ENCODE data around the gene MUC3A.
"Not testable (repeated sequence)": the region's sequence is repeated elsewhere in the genome, so short reads cannot be mapped to it uniquely, and the experiment has no call there.

The MUC3A gene

GRCh38 chr7:100972002-100972347 is 22.6 kb downstream of the MUC3A start:
- TF ChIP-seq, protein P1, sequence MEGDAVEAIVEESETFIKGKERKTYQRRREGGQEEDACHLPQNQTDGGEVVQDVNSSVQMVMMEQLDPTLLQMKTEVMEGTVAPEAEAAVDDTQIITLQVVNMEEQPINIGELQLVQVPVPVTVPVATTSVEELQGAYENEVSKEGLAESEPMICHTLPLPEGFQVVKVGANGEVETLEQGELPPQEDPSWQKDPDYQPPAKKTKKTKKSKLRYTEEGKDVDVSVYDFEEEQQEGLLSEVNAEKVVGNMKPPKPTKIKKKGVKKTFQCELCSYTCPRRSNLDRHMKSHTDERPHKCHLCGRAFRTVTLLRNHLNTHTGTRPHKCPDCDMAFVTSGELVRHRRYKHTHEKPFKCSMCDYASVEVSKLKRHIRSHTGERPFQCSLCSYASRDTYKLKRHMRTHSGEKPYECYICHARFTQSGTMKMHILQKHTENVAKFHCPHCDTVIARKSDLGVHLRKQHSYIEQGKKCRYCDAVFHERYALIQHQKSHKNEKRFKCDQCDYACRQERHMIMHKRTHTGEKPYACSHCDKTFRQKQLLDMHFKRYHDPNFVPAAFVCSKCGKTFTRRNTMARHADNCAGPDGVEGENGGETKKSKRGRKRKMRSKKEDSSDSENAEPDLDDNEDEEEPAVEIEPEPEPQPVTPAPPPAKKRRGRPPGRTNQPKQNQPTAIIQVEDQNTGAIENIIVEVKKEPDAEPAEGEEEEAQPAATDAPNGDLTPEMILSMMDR (IDR thresholded peaks at IDR 0.05; ENCODE audit: low read depth, low read length) = no peak
- TF ChIP-seq MYC (IDR thresholded peaks at IDR 0.05; ENCODE audit: low read depth, low read length) (no peak), POLR2A (IDR thresholded peaks at IDR 0.05; ENCODE audit: extremely low read depth, insufficient read length) (no peak), MAX (IDR thresholded peaks at IDR 0.05; ENCODE audit: low read depth, low read length) (no peak)
- DNase-seq (ENCODE audit: low read depth) = no peak
- H3K4me3 ChIP-seq (ENCODE audit: low read depth, low read length) = no peak overlapping the region

GRCh38 chr7:100974021-100974420 is 24.7 kb downstream of the MUC3A start:
- TF ChIP-seq MYC (IDR thresholded peaks at IDR 0.05; ENCODE audit: low read depth, low read length) (no peak), POLR2A (IDR thresholded peaks at IDR 0.05; ENCODE audit: extremely low read depth, insufficient read length) (no peak), MAX (IDR thresholded peaks at IDR 0.05; ENCODE audit: low read depth, low read length) (no peak)
- TF ChIP-seq, protein P1 (IDR thresholded peaks at IDR 0.05; ENCODE audit: low read depth, low read length) = no peak
- no peak for DNase-seq (ENCODE audit: low read depth)

GRCh38 chr7:100975371-100975821 is 26.1 kb downstream of the MUC3A start:
- no peak overlapping the region for H3K4me3 ChIP-seq (ENCODE audit: low read depth, low read length)
- no peak for TF ChIP-seq MAX (IDR thresholded peaks at IDR 0.05; ENCODE audit: low read depth, low read length)
- no peak for TF ChIP-seq POLR2A (IDR thresholded peaks at IDR 0.05; ENCODE audit: extremely low read depth, insufficient read length)
- no peak for TF ChIP-seq MYC (IDR thresholded peaks at IDR 0.05; ENCODE audit: low read depth, low read length)
- TF ChIP-seq, protein P1 (IDR thresholded peaks at IDR 0.05; ENCODE audit: low read depth, low read length) = no peak
- DNase-seq (ENCODE audit: low read depth) = no peak

More at GRCh38 chr7:100974021-100974420, 24.7 kb downstream of the MUC3A start:
- H3K4me3 ChIP-seq (ENCODE audit: low read depth, low read length) = no peak overlapping the region

DNA sequence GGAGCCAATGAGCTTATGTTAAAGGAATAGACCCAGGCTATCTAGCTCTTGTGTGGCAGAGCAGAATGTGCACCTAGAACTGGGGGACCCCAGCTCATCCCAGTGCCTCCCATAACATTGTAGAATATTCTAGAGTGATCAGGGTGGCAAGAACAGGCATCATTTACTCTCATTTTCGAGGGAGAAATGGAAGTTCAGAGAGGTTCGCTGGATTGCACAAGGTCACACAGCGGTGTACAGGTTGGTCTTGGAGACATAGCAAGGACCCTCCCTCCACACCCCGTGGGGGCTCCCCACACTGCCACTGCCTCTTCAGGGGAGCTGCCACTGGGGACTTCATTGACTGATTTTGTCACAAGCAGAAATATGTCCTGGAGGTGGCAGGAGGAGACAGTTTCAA is 29.0 kb downstream of the MUC3A start:
- DNase-seq (ENCODE audit: low read depth) = no peak
- TF ChIP-seq POLR2A (IDR thresholded peaks at IDR 0.05; ENCODE audit: extremely low read depth, insufficient read length) = no peak
- TF ChIP-seq, protein P1 (IDR thresholded peaks at IDR 0.05; ENCODE audit: low read depth, low read length) = no peak
- TF ChIP-seq MAX (IDR thresholded peaks at IDR 0.05; ENCODE audit: low read depth, low read length) = no peak
- no peak for TF ChIP-seq MYC (IDR thresholded peaks at IDR 0.05; ENCODE audit: low read depth, low read length)
- no peak overlapping the region for H3K4me3 ChIP-seq (ENCODE audit: low read depth, low read length)

DNA sequence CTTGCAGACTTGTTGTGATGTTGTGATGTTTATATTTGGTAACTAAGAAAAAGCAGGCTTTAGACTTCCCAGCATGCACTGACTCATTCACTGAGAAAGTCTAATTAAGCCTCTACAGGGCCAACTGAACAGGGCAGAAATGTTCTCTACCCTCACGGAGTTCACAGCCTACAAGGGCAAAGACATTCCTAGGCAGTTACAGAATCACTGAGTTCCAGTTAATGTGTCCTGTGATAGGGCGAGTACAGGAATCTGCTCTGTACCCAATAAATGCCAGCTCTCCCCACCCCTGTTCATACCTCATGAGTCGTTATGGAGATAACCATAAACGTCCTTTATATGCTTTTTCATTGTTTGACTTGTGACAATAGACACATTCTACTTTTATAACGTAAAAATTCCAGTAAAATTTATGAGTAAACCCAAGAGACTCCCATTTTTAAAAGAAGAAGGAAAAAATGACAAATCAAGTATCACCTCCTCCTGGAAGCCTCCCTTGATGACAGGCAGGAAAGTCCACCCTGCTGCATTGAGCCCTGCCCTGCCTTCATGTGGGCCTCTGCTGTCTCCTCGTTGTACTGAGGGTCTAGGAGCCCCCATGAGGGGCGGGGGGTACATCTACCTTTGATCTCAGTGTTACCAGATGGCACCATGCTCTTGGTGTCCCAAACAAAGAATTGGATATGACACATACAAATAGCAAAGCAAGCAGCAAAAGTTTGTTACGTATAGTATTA is 34.3 kb downstream of the MUC3A start:
- H3K4me3 ChIP-seq (ENCODE audit: low read depth, low read length) = no peak overlapping the region
- DNase-seq (ENCODE audit: low read depth) = no peak
- TF ChIP-seq POLR2A (IDR thresholded peaks at IDR 0.05; ENCODE audit: extremely low read depth, insufficient read length) (no peak), MYC (IDR thresholded peaks at IDR 0.05; ENCODE audit: low read depth, low read length) (no peak), MAX (IDR thresholded peaks at IDR 0.05; ENCODE audit: low read depth, low read length) (no peak)
- TF ChIP-seq, protein P1 (IDR thresholded peaks at IDR 0.05; ENCODE audit: low read depth, low read length) = no peak

GRCh38 chr7:100984241-100984918 is 35.0 kb downstream of the MUC3A start:
- not testable (repeated sequence) for H3K4me3 ChIP-seq (ENCODE audit: low read depth, low read length); DNase-seq (ENCODE audit: low read depth)

- not testable (repeated sequence) for H3K4me3 ChIP-seq (ENCODE audit: low read depth, low read length); DNase-seq (ENCODE audit: low read depth)
Measured at GRCh38 chr7:100985033-100985797, 35.9 kb downstream of the MUC3A start.

Measured in NB4 (cell line).